Measurements from ENCODE around the gene ZNF471.

ZNF471 gene

GRCh38 chr19:56543776-56544175 lies 36.1 kb downstream of the ZNF471 start:
- TF ChIP-seq EZH2phosphoT487 (IDR thresholded peaks at IDR 0.05; ENCODE audit: borderline replicate concordance, low read length) (no peak), CTCF (IDR thresholded peaks at IDR 0.05; ENCODE audit: low read depth, low read length, poor library complexity, severe bottlenecking) (no peak)
- no peaks in the 10 kb centered on the region for H3F3A ChIP-seq (ENCODE audit: control insufficient read depth, insufficient read depth)
- no peak overlapping the region for H3K27ac ChIP-seq (ENCODE audit: low read depth, low read length)
- H3K36me3 ChIP-seq (ENCODE audit: control insufficient read depth, low read length) = no peaks in the 10 kb centered on the region
- H4K20me1 ChIP-seq (ENCODE audit: control insufficient read depth, insufficient read depth, low read depth, low read length) = no peaks in the 10 kb centered on the region
- no peaks in the 10 kb centered on the region for H3K27me3 ChIP-seq (ENCODE audit: control insufficient read depth, low read length)
- peaks cover 5% of the 10 kb centered on the region; the same call in 1 of the 2 replicates for H3K4me1 ChIP-seq (ENCODE audit: control insufficient read depth, low read length)
- no peaks in the 10 kb centered on the region for H3K79me2 ChIP-seq (ENCODE audit: control insufficient read depth, low read length)
- H3K4me2 ChIP-seq (ENCODE audit: low read length) = no peak overlapping the region
- H3K4me3 ChIP-seq (ENCODE audit: low read length) = no peak overlapping the region
- H3K9me2 ChIP-seq (replicated peaks; ENCODE audit: control insufficient read depth, low read length) = no peaks in the 10 kb centered on the region
- peaks cover 11% of the 10 kb centered on the region for H3K9me3 ChIP-seq (ENCODE audit: control insufficient read depth, insufficient read depth, low read length)

- TF ChIP-seq CTCF (IDR thresholded peaks at IDR 0.05; ENCODE audit: low read depth, low read length, poor library complexity, severe bottlenecking) (peak; percentile 64), EZH2phosphoT487 (IDR thresholded peaks at IDR 0.05; ENCODE audit: borderline replicate concordance, low read length) (no peak)
- Histone ChIP-seq H4K20me1 (ENCODE audit: control insufficient read depth, insufficient read depth, low read depth, low read length) (no peaks in the 10 kb centered on the region), H3K27me3 (ENCODE audit: control insufficient read depth, low read length) (no peaks in the 10 kb centered on the region), H3K9me3 (ENCODE audit: control insufficient read depth, insufficient read depth, low read length) (peaks cover 8% of the 10 kb centered on the region; the same call in 1 of the 2 replicates), H3K4me1 (ENCODE audit: control insufficient read depth, low read length) (no peaks in the 10 kb centered on the region), H3K9me2 (replicated peaks; ENCODE audit: control insufficient read depth, low read length) (no peaks in the 10 kb centered on the region), H3K27ac (ENCODE audit: low read depth, low read length) (no peak overlapping the region), H3K4me2 (ENCODE audit: low read length) (no peak overlapping the region), H3K36me3 (ENCODE audit: control insufficient read depth, low read length) (no peaks in the 10 kb centered on the region), H3K79me2 (ENCODE audit: control insufficient read depth, low read length) (no peaks in the 10 kb centered on the region), H3F3A (ENCODE audit: control insufficient read depth, insufficient read depth) (no peaks in the 10 kb centered on the region), H3K4me3 (ENCODE audit: low read length) (no peak overlapping the region)
Measured at GRCh38 chr19:56547535-56547934, 39.9 kb downstream of the ZNF471 start.

- TF ChIP-seq EZH2phosphoT487 (IDR thresholded peaks at IDR 0.05; ENCODE audit: borderline replicate concordance, low read length) (no peak), CTCF (IDR thresholded peaks at IDR 0.05; ENCODE audit: low read depth, low read length, poor library complexity, severe bottlenecking) (no peak)
- Histone ChIP-seq H3K4me3 (ENCODE audit: low read length) (no peak overlapping the region), H3K9me3 (ENCODE audit: control insufficient read depth, insufficient read depth, low read length) (peaks cover 24% of the 10 kb centered on the region; the same call in 1 of the 2 replicates), H3K4me1 (ENCODE audit: control insufficient read depth, low read length) (no peaks in the 10 kb centered on the region), H3K79me2 (ENCODE audit: control insufficient read depth, low read length) (no peaks in the 10 kb centered on the region), H3K9me2 (replicated peaks; ENCODE audit: control insufficient read depth, low read length) (no peaks in the 10 kb centered on the region), H3K27me3 (ENCODE audit: control insufficient read depth, low read length) (no peaks in the 10 kb centered on the region), H3K27ac (ENCODE audit: low read depth, low read length) (no peak overlapping the region), H3K4me2 (ENCODE audit: low read length) (no peak overlapping the region), H3K36me3 (ENCODE audit: control insufficient read depth, low read length) (no peaks in the 10 kb centered on the region), H3F3A (ENCODE audit: control insufficient read depth, insufficient read depth) (no peaks in the 10 kb centered on the region), H4K20me1 (ENCODE audit: control insufficient read depth, insufficient read depth, low read depth, low read length) (no peaks in the 10 kb centered on the region)
Measured at GRCh38 chr19:56554272-56554869, 46.7 kb downstream of the ZNF471 start.

Data from DOHH2 (cell line).